GM12801 (cell line): ENCODE data around the gene EIF3A.

Experiments used
- CTCF ChIP-seq: IDR thresholded peaks from one replicate; pipeline ENCODE4 v1.5.1; 2011; ENCODE audit warnings: control low read depth; ENCODE audit not compliant: insufficient read length; ENCODE audit errors: extremely low read depth

EIF3A gene

GRCh38 chr10:119005362-119006043 is 75.1 kb downstream of the EIF3A start:
- TF ChIP-seq CTCF: no peak

- TF ChIP-seq CTCF: no peak
These were observed 76.9 kb downstream of the EIF3A start for GRCh38 chr10:119003572-119004289.

- no peak for TF ChIP-seq CTCF
These were observed 78.7 kb downstream of the EIF3A start for GRCh38 chr10:119001717-119002500.

- TF ChIP-seq CTCF: no peak
These were observed 82.4 kb downstream of the EIF3A start for GRCh38 chr10:118998183-118998582.

GRCh38 chr10:118997379-118997778 is 83.2 kb downstream of the EIF3A start:
- TF ChIP-seq CTCF: no peak

GRCh38 chr10:118995739-118996138 is 84.9 kb downstream of the EIF3A start:
- TF ChIP-seq CTCF: no peak

- TF ChIP-seq CTCF: no peak
These were observed 86.3 kb downstream of the EIF3A start for GRCh38 chr10:118994321-118994720.
